Calu3 (cell line): ENCODE measurements around the gene GRAMD1A. TPM values are rescaled to one million over a fixed set of nuclear protein-coding genes. Genes with fewer than 3 reads are reported as not detected.
"Not testable (repeated sequence)": the region's sequence is repeated elsewhere in the genome, so short reads cannot be mapped to it uniquely, and the experiment has no call there.

Experiments used
- BruUV-seq: library from RNA; stranded (reverse); fragments of 400-500 nt; replicated peaks from 2 replicates; lab custom pipeline; 2021; lab: Mats Ljungman, UMichigan
- CTCF ChIA-PET: fragments of 300-600 bp; sonication (Branson Sonifier 250); formaldehyde crosslinking; loops from one replicate; lab custom pipeline; 2022; ENCODE audit warnings: antibody characterized with exemption; lab: Charles Lee
- DNase-seq: peaks from one replicate; pipeline ENCODE4 v3.0.0; 2022
- H3K27ac Mint-ChIP-seq: one replicate; pipeline ENCODE4 v1.8.0; 2022; ENCODE audit warnings: mixed read lengths; ENCODE audit not compliant: unreplicated experiment
- H3K27me3 Mint-ChIP-seq: one replicate; pipeline ENCODE4 v1.8.0; 2022; ENCODE audit warnings: mixed read lengths; ENCODE audit not compliant: unreplicated experiment
- H3K36me3 Mint-ChIP-seq: one replicate; pipeline ENCODE4 v1.8.0; 2022; ENCODE audit warnings: mild to moderate bottlenecking, moderate library complexity, mixed read lengths; ENCODE audit not compliant: insufficient read depth, unreplicated experiment
- H3K4me1 Mint-ChIP-seq: one replicate; pipeline ENCODE4 v1.8.0; 2022; ENCODE audit warnings: mild to moderate bottlenecking, low read depth, mixed read lengths; ENCODE audit not compliant: unreplicated experiment
- H3K4me3 Mint-ChIP-seq: one replicate; pipeline ENCODE4 v1.8.0; 2022; ENCODE audit warnings: mild to moderate bottlenecking, low read depth, moderate library complexity, mixed read lengths; ENCODE audit not compliant: unreplicated experiment
- H3K9me3 Mint-ChIP-seq: one replicate; pipeline ENCODE4 v1.8.0; 2022; ENCODE audit warnings: low read depth, mixed read lengths; ENCODE audit not compliant: unreplicated experiment
- CTCF ChIP-seq: fragments of 200-600 bp; IDR thresholded peaks from one replicate; pipeline ENCODE4 v1.8.0; 2022; ENCODE audit warnings: antibody characterized with exemption; ENCODE audit not compliant: unreplicated experiment
- intact Hi-C: fragments of 100-400 bp; cut with micrococcal nuclease; formaldehyde crosslinking; loops from one replicate; pipeline ENCODE4 v1.10.0; 2022; ENCODE audit not compliant: unreplicated experiment
- total RNA-seq: library from RNA; stranded (reverse); gene quantifications from 2 replicates; pipeline ENCODE4 v1.2.3, GENCODE V29; 2022

The GRAMD1A gene
- total RNA-seq, 1 experiment from 2014 or later: 126 TPM

DNA sequence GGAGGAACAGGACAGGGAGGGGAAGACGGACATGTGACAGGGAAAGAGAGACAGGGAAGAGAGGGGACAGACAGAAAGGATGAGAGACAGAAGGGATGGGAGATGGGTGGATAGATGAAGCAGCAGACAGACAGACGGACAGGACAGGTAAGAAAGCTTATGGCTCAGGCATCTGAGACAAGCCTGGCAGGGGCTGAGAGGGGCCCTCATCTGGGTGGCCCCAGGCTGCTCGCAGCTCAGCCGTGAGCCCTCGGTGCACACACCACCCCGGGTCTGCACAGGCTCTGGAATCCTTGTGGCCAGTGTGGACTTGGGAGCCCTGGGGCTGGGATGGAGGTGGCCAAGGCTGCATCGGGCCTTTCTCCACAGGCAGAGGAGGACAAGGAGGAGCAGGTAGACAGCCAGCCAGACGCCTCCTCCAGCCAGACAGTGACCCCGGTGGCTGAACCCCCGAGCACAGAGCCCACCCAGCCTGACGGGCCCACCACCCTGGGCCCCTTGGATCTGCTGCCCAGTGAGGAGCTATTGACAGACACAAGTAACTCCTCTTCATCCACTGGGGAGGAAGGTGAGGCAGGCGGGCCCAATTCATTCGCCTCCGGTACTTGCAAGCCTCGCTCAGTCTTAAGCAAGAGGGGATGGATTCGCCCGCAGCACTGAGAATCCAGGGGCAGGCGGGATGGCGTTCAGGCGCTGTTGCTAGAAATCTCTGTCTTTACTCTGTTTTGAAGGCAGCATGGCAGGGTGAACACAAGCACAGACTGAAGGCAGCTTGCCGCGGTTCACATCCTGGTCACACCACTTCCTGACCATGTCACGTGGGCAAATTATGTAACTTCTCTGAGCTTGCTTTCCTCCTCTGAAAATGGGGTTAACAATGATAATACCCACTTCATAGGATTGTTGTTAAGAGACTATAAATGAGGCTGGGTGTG is 14.0 kb downstream of the GRAMD1A start:
- TF ChIP-seq CTCF: no peak
- Mint-ChIP-seq H3K27ac (peak overlapping the region; percentile 45), H3K4me3 (no peak overlapping the region), H3K36me3 (peaks cover 69% of the 10 kb centered on the region), H3K4me1 (peaks cover 14% of the 10 kb centered on the region), H3K27me3 (no peaks in the 10 kb centered on the region), H3K9me3 (no peaks in the 10 kb centered on the region)
- CTCF ChIA-PET: interaction anchor here (1.4 to 2.0 kb wide), 3 partner anchors 13 to 39 kb away, joined by 4 to 5 read pairs (median 4); no protein-coding TSS in a partner anchor
- no TSS peak for BruUV-seq
- intact Hi-C loops: loop anchor here (1.0 kb wide), 1 partner anchor 41 kb away; no protein-coding TSS in a partner anchor
- no peak for DNase-seq

GRCh38 chr19:35014774-35015173 is 14.7 kb downstream of the GRAMD1A start:
- intact Hi-C loops, DNase-seq, H3K27me3 Mint-ChIP-seq, H3K9me3 Mint-ChIP-seq, H3K4me3 Mint-ChIP-seq, H3K27ac Mint-ChIP-seq, BruUV-seq: not testable (repeated sequence)
- CTCF ChIA-PET: interaction anchor here (1.8 kb wide), 1 partner anchor 40 kb away, joined by 4 read pairs; no protein-coding TSS in a partner anchor
- H3K4me1 Mint-ChIP-seq: peaks cover 14% of the 10 kb centered on the region
- peaks cover 76% of the 10 kb centered on the region for H3K36me3 Mint-ChIP-seq

DNA sequence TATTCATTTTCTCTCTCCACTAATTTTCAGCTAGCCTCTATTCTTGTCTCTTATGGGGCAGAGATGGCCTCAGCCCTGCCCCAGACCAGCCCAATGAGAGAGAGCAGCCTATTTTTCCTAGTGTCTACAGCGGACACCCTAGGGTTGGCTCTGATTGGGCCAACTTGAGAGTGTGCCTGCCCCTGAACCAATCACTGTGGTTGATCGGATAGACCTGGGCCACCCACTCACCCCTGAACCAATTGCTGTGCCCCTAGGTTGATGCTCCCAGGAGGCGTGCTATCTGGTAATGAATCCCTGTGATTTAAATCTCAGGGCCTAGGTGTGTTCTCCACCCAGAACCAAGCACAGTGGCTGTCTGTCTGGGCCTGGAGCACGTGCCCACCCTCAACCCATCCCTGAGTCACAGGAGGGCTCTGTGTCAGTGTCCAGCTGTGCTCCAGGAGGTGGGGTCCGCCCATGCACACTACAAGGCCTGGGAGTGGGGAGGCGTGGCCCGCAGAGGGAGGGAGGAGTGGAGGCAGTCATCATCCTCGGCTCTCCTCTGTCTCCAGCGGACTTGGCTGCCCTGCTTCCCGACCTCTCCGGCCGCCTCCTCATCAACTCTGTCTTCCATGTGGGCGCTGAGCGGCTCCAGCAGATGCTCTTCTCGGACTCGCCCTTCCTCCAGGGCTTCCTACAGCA is 15.3 kb downstream of the GRAMD1A start:
- no peak for TF ChIP-seq CTCF
- CTCF ChIA-PET: no interaction called here
- intact Hi-C loops: no loop called here
- no TSS peak for BruUV-seq
- no peak overlapping the region for H3K4me3 Mint-ChIP-seq
- no peaks in the 10 kb centered on the region for H3K9me3 Mint-ChIP-seq
- H3K36me3 Mint-ChIP-seq: peaks cover 79% of the 10 kb centered on the region
- no peaks in the 10 kb centered on the region for H3K27me3 Mint-ChIP-seq
- H3K4me1 Mint-ChIP-seq: peaks cover 14% of the 10 kb centered on the region
- no peak overlapping the region for H3K27ac Mint-ChIP-seq
- no peak for DNase-seq

- no peaks in the 10 kb centered on the region for H3K27me3 Mint-ChIP-seq
- H3K4me1 Mint-ChIP-seq: peaks cover 14% of the 10 kb centered on the region
- no peak for DNase-seq
- TF ChIP-seq CTCF: no peak
- H3K9me3 Mint-ChIP-seq: no peaks in the 10 kb centered on the region
- BruUV-seq: no TSS peak
- no peak overlapping the region for H3K27ac Mint-ChIP-seq
- H3K4me3 Mint-ChIP-seq: no peak overlapping the region
- H3K36me3 Mint-ChIP-seq: peaks cover 81% of the 10 kb centered on the region
- CTCF ChIA-PET: no interaction called here
- intact Hi-C loops: no loop called here
Measured at GRCh38 chr19:35015954-35016351, 15.8 kb downstream of the GRAMD1A start.
